SU-DHL-6 (cell line): ENCODE measurements around the gene ADAMTS17.

Experiments used
- CTCF ChIP-seq: fragments of 200-600 bp; sonication (generic); IDR thresholded peaks from one replicate; pipeline ENCODE4 v1.5.1; 2017; ENCODE audit warnings: antibody characterized with exemption, mild to moderate bottlenecking, low read length, moderate library complexity; ENCODE audit not compliant: insufficient read depth, poor library complexity, severe bottlenecking
- EZH2phosphoT487 ChIP-seq: fragments of 200-600 bp; sonication (generic), shearing (Covaris generic); conservative IDR thresholded peaks from 2 replicates; pipeline ENCODE4 v1.6.1; 2018; ENCODE audit warnings: mild to moderate bottlenecking, antibody characterized with exemption, low read length, moderate library complexity, mixed read lengths

GRCh38 chr15:99943466-99943865, 398.3 kb downstream of the ADAMTS17 start:
- no peak for TF ChIP-seq CTCF
- no peak for TF ChIP-seq EZH2phosphoT487
